ENCODE measurements around the gene TPCN1.
A peak's percentile ranks its signal among the peaks of the same experiment; 100 is the strongest.

TPCN1 gene

DNA sequence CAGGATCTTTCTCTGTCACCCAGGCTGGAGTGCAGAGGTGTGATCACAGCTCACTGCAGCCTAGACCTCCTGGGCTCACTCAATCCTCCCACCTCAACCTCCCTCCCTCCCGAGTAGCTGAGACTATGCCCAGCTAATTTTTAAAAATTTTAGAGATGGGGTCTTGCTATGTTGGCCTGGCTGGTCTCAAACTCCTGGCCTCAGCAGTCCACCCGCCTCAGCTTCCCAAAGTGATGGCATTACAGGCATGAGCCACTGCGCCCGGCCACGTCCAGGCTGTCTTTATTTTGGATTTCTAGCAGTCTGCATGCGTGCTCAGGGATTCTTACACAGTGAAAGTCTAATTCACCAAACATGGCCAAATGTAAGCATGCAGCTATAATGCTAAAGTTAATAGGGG is 95.9 kb downstream of the TPCN1 start:
- no peak for DNase-seq

- no peak for DNase-seq
Measured at GRCh38 chr12:113318046-113318656, 96.9 kb downstream of the TPCN1 start.

GRCh38 chr12:113318900-113319628 is 97.8 kb downstream of the TPCN1 start:
- DNase-seq, result no peak

DNA sequence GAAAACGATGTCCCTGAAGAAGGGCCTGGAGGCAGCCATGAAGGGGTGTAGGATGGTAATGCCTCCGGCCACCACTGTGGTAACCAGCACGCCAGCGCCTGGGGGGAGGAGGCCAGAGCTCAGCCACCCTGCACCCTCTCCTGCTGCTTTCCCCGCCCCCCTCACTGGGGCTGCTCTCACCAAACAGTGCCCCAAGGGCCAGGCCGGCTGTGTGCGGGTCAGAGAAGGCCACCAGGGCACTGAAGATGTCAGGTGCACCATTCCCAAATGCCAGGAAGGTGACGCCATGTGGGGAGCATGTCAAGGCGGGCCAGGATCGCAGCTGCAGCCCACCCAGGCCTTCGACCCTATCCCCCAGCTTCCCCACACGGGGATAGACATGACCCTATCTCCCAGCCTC is 99.1 kb downstream of the TPCN1 start:
- no peak for DNase-seq

DNA sequence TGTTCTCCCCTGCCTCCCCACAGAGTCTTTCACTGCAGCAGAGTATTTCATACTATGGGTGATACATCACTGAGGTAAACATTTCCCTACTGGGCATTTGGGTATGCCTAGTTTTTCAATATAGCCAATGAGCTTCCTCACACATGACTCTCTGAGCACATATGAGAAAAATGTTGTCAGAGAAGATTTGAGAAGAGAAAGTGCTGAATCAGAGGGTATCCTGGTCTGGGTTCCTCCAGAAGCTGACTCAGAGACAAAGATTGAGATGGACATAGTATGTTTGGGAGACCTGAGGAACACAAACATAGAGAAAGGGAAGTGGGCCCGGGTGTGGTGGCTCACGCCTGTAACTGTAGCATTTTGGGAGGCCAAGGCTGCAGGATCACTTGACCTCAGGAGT is 101.1 kb downstream of the TPCN1 start:
- DNase-seq, result no peak

DNA sequence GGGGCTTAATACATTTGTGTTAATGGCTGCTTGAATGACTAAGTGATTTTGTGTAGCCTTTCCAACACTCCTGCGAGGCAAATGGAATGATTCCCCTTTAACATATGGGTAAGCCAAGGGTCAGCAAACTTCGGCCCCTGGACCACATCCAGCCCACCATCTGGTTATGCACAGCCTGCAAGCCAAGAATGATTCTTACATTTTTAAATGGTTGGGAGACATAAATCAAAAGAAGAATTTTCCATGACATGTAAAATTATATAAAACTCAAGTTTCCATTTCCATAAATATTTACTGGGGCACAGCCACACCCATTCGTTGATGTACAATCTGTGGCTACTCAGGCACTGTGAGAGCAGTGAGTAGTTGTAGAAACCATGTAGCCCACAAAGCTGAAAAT is 104.7 kb downstream of the TPCN1 start:
- no peak for DNase-seq

DNA sequence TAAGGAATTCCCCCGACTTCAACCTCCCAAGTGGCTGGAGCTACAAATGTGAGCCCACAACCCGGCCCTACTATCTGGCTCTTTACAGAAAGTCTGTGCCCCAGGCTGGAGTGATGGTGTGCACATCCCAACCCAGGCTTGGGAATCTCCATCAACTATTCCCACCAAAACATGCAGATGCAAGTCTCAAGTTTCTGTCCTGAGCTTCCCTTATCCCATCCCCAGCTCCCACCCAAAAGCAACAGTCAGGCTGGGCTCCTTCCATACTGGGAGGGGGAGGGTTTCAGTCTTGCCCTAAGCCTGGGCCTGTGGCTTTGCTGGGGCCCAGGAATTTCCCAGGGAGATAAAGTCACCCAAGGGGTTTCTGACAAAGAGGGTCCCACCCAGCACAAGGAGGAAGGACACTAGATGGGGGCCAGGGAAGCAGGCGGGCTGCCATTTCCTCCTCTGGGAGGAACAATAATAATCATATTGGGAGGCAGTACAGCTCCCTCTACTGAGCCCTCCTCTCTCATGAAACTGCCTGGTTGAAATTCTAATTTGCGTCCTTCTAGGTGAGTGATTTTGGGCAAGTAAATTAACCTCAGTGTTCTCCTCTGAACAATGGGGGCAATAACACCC is 105.6 kb downstream of the TPCN1 start:
- no peak for DNase-seq

DNA sequence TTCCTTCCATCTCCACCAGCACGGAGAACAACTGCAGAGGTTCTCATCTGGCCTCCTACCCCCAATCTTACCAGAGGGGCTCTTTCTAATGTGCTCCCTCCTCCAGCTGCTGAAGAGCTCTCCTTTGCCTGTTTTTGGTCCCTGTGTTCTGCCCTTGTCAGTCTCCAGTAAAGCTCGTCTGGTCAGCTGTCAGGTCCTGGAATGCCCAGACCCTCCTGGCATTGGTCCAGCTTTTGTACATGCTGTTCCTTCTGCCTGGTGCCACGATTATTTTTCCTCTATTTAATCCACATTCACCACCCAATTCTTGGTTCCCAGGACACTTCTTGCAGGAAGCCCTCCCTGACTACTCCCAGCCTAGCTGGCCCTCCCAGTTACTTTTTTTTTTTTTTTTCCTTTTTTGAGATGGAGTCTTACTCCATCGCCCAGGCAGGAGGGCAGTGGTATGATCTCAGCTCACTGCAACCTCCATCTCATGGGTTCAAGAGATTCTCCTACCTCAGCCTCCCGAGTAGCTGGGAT is 107.2 kb downstream of the TPCN1 start:
- no peak for DNase-seq

GRCh38 chr12:113329022-113329790 is 107.9 kb downstream of the TPCN1 start:
- no peak for DNase-seq

DNA sequence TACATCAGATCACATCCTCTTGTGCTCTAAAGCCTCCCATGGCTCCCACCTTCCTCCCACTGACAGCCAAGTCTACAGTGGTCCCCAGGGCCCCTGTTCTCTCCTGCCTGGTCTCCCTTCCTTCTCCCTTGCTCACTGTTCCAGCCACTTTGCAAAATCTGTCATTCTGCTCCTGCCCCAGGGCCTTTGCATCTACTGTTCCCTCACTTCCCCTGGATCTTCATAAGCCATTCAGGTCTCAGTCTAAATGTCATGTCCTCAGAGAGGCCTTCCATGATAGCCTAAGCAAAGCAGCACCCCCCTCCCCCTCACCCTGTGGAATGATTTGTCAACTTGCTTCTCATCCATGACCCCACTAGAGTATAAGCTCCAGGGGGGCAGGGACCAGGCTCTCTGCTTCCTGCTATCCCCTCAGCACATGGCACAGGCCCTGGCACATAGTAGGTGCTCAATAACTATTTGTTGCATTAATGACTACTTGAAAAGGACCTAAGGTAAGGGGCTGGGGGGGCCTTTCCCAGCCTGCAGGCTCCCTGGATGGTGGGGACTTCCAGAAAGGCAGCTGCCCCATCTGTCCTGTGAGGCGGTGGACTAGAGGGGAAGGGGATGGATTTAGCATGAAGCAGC is 108.6 kb downstream of the TPCN1 start:
- no peak for DNase-seq

GRCh38 chr12:113330505-113330904 is 109.2 kb downstream of the TPCN1 start:
- no peak for DNase-seq

DNA sequence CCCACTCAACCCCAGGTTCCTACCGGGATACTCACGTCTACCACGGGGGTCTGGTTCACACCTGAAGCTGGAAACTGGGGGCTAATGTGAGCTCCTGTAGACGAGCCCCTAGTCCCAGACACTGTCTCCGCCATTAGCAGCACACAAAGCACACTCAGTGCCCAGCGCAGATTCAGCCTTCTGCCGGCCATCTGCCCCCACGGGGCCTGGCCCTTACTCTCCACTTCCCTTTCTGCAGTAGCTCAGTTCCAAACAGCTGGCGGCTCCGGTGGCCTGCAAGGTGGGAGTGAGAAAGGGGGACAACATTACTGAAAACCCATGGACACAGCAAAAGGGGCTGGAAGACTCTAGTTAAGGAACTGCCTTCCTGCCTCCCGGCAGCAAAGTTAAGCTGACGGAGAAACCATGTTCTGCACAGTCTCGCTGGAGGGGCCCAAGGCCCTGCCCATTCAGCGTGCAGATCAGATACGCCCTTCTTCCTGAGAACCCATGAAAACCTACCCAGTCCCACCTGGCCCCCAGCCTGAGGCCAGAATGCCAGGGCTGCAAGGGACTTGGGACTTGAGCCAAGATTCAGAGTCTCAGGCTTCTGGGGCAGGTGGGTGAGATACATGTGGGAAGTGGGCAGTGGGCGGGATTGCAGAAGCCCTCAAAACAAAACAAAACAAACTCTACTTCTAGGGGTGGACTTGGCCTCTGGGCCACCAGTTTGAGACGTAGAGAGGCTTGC is 111.6 kb downstream of the TPCN1 start:
- no peak for DNase-seq

DNA sequence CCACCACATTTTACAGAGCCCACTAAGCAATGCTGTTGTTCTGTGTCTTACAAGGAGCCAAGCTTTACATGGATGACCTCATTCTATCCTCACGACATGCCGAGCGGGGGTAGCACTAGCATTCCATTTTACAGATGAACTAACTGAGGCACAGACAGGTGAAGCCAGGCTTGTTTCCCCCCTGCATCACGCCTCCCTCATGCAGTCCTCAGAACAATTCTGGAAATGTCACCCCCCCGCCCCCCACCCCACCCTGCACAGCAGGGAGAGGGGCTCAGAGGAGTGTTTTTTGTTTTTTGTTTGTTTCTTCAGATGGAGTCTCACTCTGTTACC is 112.1 kb downstream of the TPCN1 start:
- no peak for DNase-seq

DNA sequence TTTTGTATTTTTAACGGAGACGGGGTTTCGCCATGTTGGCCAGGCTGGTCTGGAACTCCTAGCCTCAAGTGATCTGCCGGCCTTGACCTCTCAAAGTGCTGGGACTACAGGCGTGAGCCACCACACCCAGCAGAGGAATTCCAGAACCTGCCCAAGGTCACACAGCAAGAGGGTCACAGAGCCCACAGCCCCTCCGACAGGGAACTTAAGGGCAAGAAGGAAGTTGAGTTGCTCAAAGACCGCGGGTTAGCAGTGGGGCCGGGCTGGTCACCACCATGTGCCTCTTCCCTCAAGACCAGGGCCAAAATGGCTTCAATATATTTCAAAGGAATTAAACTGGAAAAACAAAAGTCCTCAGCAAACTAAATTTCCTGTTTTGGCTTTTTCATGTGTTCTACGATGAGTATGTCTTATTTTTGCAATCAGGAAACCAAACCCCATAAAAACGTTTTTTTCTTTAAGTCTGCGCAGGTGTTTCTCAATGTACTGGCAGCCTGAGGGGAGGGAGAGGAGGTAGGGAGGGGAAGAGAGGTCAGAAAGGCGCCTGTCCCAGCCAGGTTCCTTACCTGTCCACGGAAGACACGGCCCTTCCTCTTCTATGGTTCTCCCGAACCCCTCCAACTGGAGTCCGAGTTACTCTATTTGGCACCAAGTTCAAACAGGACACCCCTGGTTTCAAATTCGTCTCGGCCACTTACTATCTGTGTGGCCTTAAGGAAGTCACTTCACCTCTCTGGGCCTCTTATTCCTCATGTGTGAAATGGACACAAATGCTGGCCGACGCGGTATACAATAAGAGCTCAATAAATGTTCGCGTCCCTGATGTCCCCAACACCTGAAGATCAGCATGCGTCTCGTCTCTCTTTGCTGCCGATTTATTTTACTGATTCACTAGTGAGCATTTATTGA is 112.9 kb downstream of the TPCN1 start:
- no peak for DNase-seq

- peak; percentile 90 for DNase-seq
Measured at GRCh38 chr12:113334786-113335539, 113.7 kb downstream of the TPCN1 start, which contains the start of gene SLC8B1. Gene SLC8B1, minus strand, starts transcription at chr12:113335109. Its CDS starts 2,231 bp downstream, at chr12:113332878.

- DNase-seq, result no peak
Measured at GRCh38 chr12:113339540-113339939, 118.3 kb downstream of the TPCN1 start.

DNA sequence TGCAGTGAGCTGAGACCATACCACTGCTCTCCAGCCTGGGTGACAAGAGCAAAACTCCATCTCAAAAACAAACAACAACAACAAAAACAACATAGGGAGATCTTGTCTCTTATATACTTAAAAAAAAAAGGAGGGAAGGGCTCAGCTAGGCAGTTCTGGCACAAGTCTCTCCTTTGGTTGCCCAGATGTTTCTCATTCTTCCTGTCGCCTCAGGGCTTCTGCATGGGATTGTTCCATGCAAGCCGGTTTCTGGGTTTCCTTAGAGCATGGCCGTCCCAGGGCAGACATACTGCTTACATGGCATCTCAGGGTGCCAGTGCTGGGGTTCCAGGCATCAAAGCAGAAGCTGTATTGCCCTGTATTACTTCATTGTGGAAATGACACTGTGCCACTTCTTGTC is 118.8 kb downstream of the TPCN1 start:
- DNase-seq, result no peak

GRCh38 chr12:113341535-113341934 is 120.3 kb downstream of the TPCN1 start:
- DNase-seq, result no peak

DNA sequence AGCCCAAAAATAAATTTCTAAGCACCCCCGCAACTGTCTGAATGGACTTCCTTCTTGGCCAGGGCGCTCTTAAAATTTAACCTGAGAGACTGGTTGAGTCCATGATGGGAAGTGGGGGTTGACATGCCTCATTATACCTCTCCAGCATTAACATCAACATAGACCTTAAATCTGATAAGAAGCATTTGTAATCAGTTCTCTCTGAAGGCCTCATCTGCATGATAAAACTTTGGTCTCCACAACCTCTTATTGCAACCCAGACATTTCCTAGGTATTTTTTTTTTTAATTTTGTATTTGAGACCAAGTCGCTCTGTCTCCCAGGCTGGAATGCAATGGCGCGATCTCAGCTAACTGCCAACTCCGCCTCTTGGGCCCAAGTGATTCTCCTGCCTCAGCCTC is 124.1 kb downstream of the TPCN1 start:
- DNase-seq, result no peak

- DNase-seq, result no peak
Measured at GRCh38 chr12:113346353-113346752, 125.1 kb downstream of the TPCN1 start.

Data from stimulated activated CD4-positive, alpha-beta T cell treated with anti-CD3 and anti-CD28 coated beads, Interleukin-12 subunit alpha, Interleukin-12 subunit beta, amount 100 ng/mL, for 4 hours (primary cell).